Left cardiac atrium (tissue), 4 donors: ENCODE results near the gene LRP3. TPM values are rescaled to one million over a fixed set of nuclear protein-coding genes. Genes with fewer than 3 reads are reported as not detected.
"Not testable (repeated sequence)": the region's sequence is repeated elsewhere in the genome, so short reads cannot be mapped to it uniquely, and the experiment has no call there.

Source experiments
- ATAC-seq, 2 donors: fragments of 200-7000 bp; cut with Tn5 transposase; one replicate each; pipeline ENCODE4 v1.9.1; 2020; ENCODE audit warnings: mild to moderate bottlenecking in 2 of 2, moderate library complexity in 2 of 2
- DNase-seq: peaks from one replicate; pipeline ENCODE4 v3.0.0-alpha.2; 2020
- intact Hi-C, 2 donors: fragments of 100-400 bp; cut with DNase I; formaldehyde crosslinking; loops; one replicate each; pipeline versions ENCODE4 v1.14.1 to v1.15.1; 2022 to 2023
- long read RNA-seq: library from polyadenylated mRNA; unstranded; transcript quantifications from one replicate; pipeline ENCODE4 v2.0.0, GENCODE V29; 2021
- total RNA-seq, 2 donors: library from RNA; stranded (reverse); fragmentation: NEBNext Ultra II Directional; extraction: Animal tissue kit (Norgen Biotek cat#: 25700); gene quantifications; one replicate each; pipeline ENCODE4 v1.2.1, GENCODE V29; 2021
- donor health status: DM: no; HTN: yes; CAD: no.
- donor health status: DM: no; HTN: yes; CAD: no; lungs with severe emphysema.
- donor health status: DM: yes; HTN: yes; CAD: no.
- donor health status: Dilated cardiomyopathy.

The LRP3 gene
- total RNA-seq = 10 to 100 TPM; 16.2 to 22.1 TPM
- long read RNA-seq, partial matches to known transcripts = 3 of 5 reads
- long read RNA-seq, other reads (novel, unspliced or antisense) = 0 of 5 reads

GRCh38 chr19:33193865-33194362 is at the start of gene LRP3:
Gene LRP3 (plus strand): TSS chr19:33194330. CDS start chr19:33194786, 456 bp downstream.
- intact Hi-C loops = no loop called here
- DNase-seq (no peak), ATAC-seq (peak; percentile 77 to 78)

- no peak for DNase-seq
- intact Hi-C loops = loop anchor here (10.0 kb wide), 1 partner anchor 259 kb away; no protein-coding TSS in a partner anchor
Measured at GRCh38 chr19:33146209-33146608, 47.9 kb upstream of the LRP3 start.

GRCh38 chr19:33147538-33147937 is 46.6 kb upstream of the LRP3 start:
- ATAC-seq = no peak
- intact Hi-C loops = loop anchor here (10.0 kb wide), 1 partner anchor 257 kb away; no protein-coding TSS in a partner anchor
- no peak for DNase-seq

More at GRCh38 chr19:33146209-33146608, 47.9 kb upstream of the LRP3 start:
- ATAC-seq = no peak

GRCh38 chr19:33150852-33151518 is 43.1 kb upstream of the LRP3 start:
- ATAC-seq = no peak
- intact Hi-C loops = no loop called here

GRCh38 chr19:33152176-33152575 is 42.0 kb upstream of the LRP3 start:
- DNase-seq = no peak
- intact Hi-C loops = no loop called here
- no peak for ATAC-seq

More at GRCh38 chr19:33150852-33151518, 43.1 kb upstream of the LRP3 start:
- no peak for DNase-seq

GRCh38 chr19:33152625-33153024 is 41.5 kb upstream of the LRP3 start:
- intact Hi-C loops, DNase-seq, ATAC-seq: not testable (repeated sequence)

- intact Hi-C loops, ATAC-seq, DNase-seq: not testable (repeated sequence)
Measured at GRCh38 chr19:33154313-33154712, 39.8 kb upstream of the LRP3 start.

- intact Hi-C loops = no loop called here
- ATAC-seq = no peak
- DNase-seq = no peak
Measured at GRCh38 chr19:33156334-33156733, 37.8 kb upstream of the LRP3 start.

GRCh38 chr19:33157906-33158305 is 36.2 kb upstream of the LRP3 start:
- intact Hi-C loops = no loop called here
- no peak for ATAC-seq
- no peak for DNase-seq

GRCh38 chr19:33158365-33158764 is 35.8 kb upstream of the LRP3 start:
- DNase-seq (no peak), ATAC-seq (no peak)
- intact Hi-C loops = no loop called here

- ATAC-seq = no peak
- intact Hi-C loops = no loop called here
- no peak for DNase-seq
Measured at GRCh38 chr19:33159149-33159548, 35.0 kb upstream of the LRP3 start.

- DNase-seq = no peak
- intact Hi-C loops = no loop called here
- no peak for ATAC-seq
Measured at GRCh38 chr19:33159893-33160292, 34.2 kb upstream of the LRP3 start.

- no peak for ATAC-seq
Measured at GRCh38 chr19:33161201-33161600, 32.9 kb upstream of the LRP3 start.

GRCh38 chr19:33163481-33163880 is 30.6 kb upstream of the LRP3 start:
- ATAC-seq (no peak), DNase-seq (no peak)
- intact Hi-C loops = no loop called here

More at GRCh38 chr19:33161201-33161600, 32.9 kb upstream of the LRP3 start:
- intact Hi-C loops = no loop called here
- DNase-seq = no peak

GRCh38 chr19:33166037-33166436 is 28.1 kb upstream of the LRP3 start:
- ATAC-seq, intact Hi-C loops, DNase-seq: not testable (repeated sequence)

- no peak for DNase-seq
- intact Hi-C loops = no loop called here
- ATAC-seq = no peak
Measured at GRCh38 chr19:33167438-33167837, 26.7 kb upstream of the LRP3 start.

- ATAC-seq (no peak), DNase-seq (no peak)
- intact Hi-C loops = no loop called here
Measured at GRCh38 chr19:33168528-33168927, 25.6 kb upstream of the LRP3 start.

GRCh38 chr19:33171222-33171795 is 22.8 kb upstream of the LRP3 start:
- ATAC-seq (no peak), DNase-seq (no peak)
- intact Hi-C loops = no loop called here

- ATAC-seq (no peak), DNase-seq (no peak)
- intact Hi-C loops = no loop called here
Measured at GRCh38 chr19:33171916-33172359, 22.2 kb upstream of the LRP3 start.

- ATAC-seq (no peak), DNase-seq (no peak)
- intact Hi-C loops = no loop called here
Measured at GRCh38 chr19:33174186-33174585, 19.9 kb upstream of the LRP3 start.
